Nephron progenitor cell (in vitro differentiated cells): Measurements from ENCODE around the gene LMNA.
A peak's percentile ranks its signal among the peaks of the same experiment; 100 is the strongest.

Source experiments
- DNase-seq: peaks from one replicate; pipeline ENCODE4 v3.0.0; 2021
- H3K27ac Mint-ChIP-seq: 2 replicates; pipeline ENCODE4 v1.8.0; 2021; ENCODE audit warnings: mild to moderate bottlenecking, moderate library complexity, mixed read lengths
- H3K27me3 Mint-ChIP-seq: 2 replicates; pipeline ENCODE4 v1.8.0; 2021; ENCODE audit warnings: mild to moderate bottlenecking, low read depth, mixed read lengths; ENCODE audit not compliant: poor library complexity
- H3K36me3 Mint-ChIP-seq: 2 replicates; pipeline ENCODE4 v1.8.0; 2021; ENCODE audit warnings: low read depth, mixed read lengths
- H3K4me1 Mint-ChIP-seq: 2 replicates; pipeline ENCODE4 v1.8.0; 2021; ENCODE audit warnings: mixed read lengths
- H3K4me3 Mint-ChIP-seq: 2 replicates; pipeline ENCODE4 v1.8.0; 2021; ENCODE audit warnings: mild to moderate bottlenecking, moderate library complexity, mixed read lengths
- H3K9me3 Mint-ChIP-seq: 2 replicates; pipeline ENCODE4 v1.8.0; 2021; ENCODE audit warnings: mild to moderate bottlenecking, moderate library complexity, mixed read lengths
- TF ChIP-seq, protein P1 (sequence below): fragments of 200-600 bp; sonication (generic); IDR thresholded peaks from 2 replicates; pipeline ENCODE4 v1.5.0; 2021; ENCODE audit warnings: antibody characterized with exemption

Gene LMNA

GRCh38 chr1:156080241-156080862 lies 34.2 kb upstream of the LMNA start:
- TF ChIP-seq, protein P1, sequence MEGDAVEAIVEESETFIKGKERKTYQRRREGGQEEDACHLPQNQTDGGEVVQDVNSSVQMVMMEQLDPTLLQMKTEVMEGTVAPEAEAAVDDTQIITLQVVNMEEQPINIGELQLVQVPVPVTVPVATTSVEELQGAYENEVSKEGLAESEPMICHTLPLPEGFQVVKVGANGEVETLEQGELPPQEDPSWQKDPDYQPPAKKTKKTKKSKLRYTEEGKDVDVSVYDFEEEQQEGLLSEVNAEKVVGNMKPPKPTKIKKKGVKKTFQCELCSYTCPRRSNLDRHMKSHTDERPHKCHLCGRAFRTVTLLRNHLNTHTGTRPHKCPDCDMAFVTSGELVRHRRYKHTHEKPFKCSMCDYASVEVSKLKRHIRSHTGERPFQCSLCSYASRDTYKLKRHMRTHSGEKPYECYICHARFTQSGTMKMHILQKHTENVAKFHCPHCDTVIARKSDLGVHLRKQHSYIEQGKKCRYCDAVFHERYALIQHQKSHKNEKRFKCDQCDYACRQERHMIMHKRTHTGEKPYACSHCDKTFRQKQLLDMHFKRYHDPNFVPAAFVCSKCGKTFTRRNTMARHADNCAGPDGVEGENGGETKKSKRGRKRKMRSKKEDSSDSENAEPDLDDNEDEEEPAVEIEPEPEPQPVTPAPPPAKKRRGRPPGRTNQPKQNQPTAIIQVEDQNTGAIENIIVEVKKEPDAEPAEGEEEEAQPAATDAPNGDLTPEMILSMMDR: no peak
- no peak for DNase-seq
- Mint-ChIP-seq H3K9me3 (no peaks in the 10 kb centered on the region), H3K4me1 (peaks cover 73% of the 10 kb centered on the region), H3K27ac (peak overlapping the region; percentile 97), H3K36me3 (peaks cover 21% of the 10 kb centered on the region), H3K4me3 (peak overlapping the region; percentile 99), H3K27me3 (peaks cover 3% of the 10 kb centered on the region)

- Mint-ChIP-seq H3K27me3 (peaks cover 3% of the 10 kb centered on the region), H3K4me1 (peaks cover 71% of the 10 kb centered on the region), H3K27ac (peak overlapping the region; percentile 97), H3K4me3 (peak overlapping the region; percentile 99), H3K9me3 (no peaks in the 10 kb centered on the region), H3K36me3 (peaks cover 16% of the 10 kb centered on the region)
- DNase-seq: no peak
- TF ChIP-seq, protein P1: no peak
These were observed 33.7 kb upstream of the LMNA start for GRCh38 chr1:156080863-156081179.

DNA sequence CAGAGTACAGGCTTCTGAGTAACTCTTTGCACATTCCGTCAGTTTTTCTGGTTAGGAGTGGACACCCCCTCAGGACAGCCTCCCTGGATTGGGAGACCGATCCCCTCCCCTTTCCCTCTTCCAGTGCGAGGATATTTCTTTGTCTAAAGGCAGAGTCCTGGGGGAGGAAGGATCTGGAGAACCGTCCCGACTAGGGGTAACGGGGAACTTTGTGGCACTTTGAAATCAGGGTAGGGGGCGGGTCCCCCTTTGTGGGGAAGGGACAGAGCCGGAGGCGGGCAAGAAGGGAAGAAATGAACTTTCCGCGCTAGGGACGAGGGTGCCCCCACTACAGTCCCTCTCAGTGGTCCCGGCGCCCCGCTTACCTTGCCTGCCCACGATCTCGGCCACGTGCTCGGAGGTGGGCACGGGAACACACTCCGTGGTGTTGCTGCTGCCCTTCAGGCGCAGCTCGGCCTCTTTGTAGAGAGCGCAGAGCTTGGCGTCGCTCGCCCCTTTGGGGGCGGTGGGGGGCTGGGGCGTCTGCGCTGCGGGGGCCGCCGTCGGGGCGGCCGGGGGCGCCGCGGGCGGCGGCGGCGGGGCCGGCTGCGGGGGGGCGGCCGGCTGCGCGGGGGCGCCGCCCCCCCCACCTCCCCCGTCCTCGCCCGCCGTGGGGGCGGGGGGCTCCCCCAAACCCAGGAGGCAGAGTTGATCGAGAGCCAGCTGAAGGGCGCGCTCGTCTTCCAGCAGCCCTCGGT lies 33.2 kb upstream of the LMNA start:
- no peak for DNase-seq
- Mint-ChIP-seq H3K27ac (peak overlapping the region; percentile 97), H3K36me3 (peaks cover 20% of the 10 kb centered on the region), H3K27me3 (peaks cover 3% of the 10 kb centered on the region), H3K9me3 (no peaks in the 10 kb centered on the region), H3K4me1 (peaks cover 71% of the 10 kb centered on the region), H3K4me3 (peak overlapping the region; percentile 100)
- TF ChIP-seq, protein P1: no peak

DNA sequence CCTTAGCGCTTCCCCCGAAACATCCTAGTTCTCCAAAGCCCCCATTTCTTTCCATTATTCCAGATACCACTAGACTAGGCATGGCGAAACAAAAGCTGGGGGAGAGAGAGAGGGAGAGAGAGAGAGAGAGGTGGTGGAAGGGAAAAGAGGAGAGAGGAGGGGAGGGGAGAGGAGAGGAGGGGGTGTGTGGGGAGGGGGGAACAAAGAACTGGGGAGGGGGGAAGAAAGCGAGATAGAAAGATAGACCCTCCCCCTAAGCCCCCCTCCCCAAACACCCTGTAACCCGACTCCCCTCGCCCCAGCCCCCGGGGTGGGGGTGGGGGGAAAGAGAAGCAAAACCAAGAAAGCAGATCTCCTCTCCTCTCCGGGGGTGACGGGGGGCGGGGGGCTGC lies 32.6 kb upstream of the LMNA start:
- Mint-ChIP-seq H3K9me3 (no peaks in the 10 kb centered on the region), H3K36me3 (peaks cover 25% of the 10 kb centered on the region), H3K27me3 (peaks cover 3% of the 10 kb centered on the region), H3K4me3 (peak overlapping the region; percentile 100), H3K4me1 (peaks cover 71% of the 10 kb centered on the region), H3K27ac (peak overlapping the region; percentile 96)
- DNase-seq: no peak
- TF ChIP-seq, protein P1: no peak

- peaks cover 3% of the 10 kb centered on the region for H3K27me3 Mint-ChIP-seq
- peak within 1 kb of the TSS; percentile 100 for H3K4me3 Mint-ChIP-seq
- H3K27ac Mint-ChIP-seq: peak within 1 kb of the TSS; percentile 98
- peaks cover 71% of the 10 kb centered on the region for H3K4me1 Mint-ChIP-seq
- H3K36me3 Mint-ChIP-seq: peaks cover 27% of the 10 kb centered on the region
- no peaks in the 10 kb centered on the region for H3K9me3 Mint-ChIP-seq
- DNase-seq: peak; percentile 92
- TF ChIP-seq, protein P1: no peak
These were observed 32.0 kb upstream of the LMNA start, which contains the start of gene MEX3A for GRCh38 chr1:156082309-156083091. TSS of gene MEX3A (minus strand) at chr1:156082465. CDS start at chr1:156081998, 467 bp downstream.
